Measurements from ENCODE around the gene SRRT.
A peak's percentile ranks its signal among the peaks of the same experiment; 100 is the strongest.
"Not testable (repeated sequence)": the region's sequence is repeated elsewhere in the genome, so short reads cannot be mapped to it uniquely, and the experiment has no call there.

SRRT gene

GRCh38 chr7:100854899-100855298 lies 20.0 kb upstream of the SRRT start:
- not testable (repeated sequence) for DNase-seq

DNA sequence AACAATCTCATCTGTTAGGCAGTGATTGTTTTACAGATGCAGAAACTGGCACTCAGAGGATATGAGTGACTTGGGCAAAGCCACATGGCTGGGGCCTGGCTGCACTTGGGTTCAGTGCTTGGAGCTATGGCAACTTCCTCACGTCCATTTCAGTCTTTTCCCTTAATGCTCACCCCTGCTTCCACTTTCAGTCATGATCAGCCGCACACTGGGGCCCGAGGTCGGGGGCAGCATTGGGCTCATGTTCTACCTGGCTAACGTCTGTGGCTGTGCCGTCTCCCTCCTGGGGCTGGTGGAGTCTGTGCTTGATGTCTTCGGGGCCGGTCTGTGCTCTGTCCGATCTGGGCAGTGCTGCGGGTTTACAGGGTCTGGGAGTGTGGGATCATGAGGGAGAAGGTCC lies 19.4 kb upstream of the SRRT start:
- DNase-seq, result no peak

GRCh38 chr7:100856871-100857282 lies 18.0 kb upstream of the SRRT start:
- DNase-seq, result no peak

DNA sequence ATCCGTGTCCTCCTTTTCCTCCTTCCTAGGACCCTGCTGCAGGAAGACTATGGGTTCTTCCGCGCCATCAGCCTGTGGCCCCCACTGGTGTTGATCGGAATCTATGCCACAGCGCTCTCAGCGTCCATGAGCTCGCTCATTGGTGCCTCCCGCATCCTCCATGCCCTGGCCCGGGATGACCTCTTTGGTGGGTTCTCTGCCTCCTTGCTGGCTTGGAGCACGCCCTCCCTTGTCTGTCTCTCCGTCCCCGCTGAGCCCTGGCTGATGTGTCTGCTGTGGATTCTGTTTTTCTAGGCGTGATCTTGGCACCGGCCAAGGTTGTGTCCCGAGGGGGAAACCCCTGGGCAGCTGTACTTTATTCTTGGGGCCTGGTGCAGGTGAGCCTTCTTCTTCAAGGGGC lies 15.0 kb upstream of the SRRT start:
- DNase-seq, result no peak

- DNase-seq, result no peak
Observed at GRCh38 chr7:100860702-100861615, 13.9 kb upstream of the SRRT start.

- no peak for DNase-seq
Observed at GRCh38 chr7:100861616-100861985, 13.3 kb upstream of the SRRT start.

DNA sequence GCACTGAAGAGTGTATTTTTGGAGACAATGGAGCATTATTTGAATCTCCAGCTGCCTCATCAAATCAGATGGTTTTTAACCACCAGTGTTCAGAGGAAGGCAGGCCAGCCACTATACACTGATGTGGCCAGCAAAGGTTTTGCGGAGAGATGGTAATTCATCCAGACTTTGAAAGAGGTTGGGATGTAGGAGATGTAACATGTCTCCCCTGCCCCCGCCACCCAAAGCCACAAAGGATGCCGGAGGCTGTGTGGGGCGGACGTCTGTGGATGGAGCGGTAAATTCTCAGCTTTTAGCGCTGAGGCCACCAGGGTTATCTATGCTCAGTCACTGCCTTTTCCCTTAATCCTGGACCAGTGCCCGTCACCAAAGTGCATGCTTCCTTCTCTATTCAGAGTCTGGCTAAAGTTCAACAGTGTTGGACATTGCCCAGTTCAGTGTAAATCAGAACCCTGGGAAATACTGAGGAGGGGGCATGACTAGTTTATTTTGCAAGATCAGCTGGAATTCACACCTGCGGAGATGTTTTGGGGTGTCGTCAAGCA lies 11.4 kb upstream of the SRRT start:
- peak; percentile 66 for DNase-seq

- DNase-seq, result no peak
Observed at GRCh38 chr7:100864263-100864845, 10.5 kb upstream of the SRRT start.

DNA sequence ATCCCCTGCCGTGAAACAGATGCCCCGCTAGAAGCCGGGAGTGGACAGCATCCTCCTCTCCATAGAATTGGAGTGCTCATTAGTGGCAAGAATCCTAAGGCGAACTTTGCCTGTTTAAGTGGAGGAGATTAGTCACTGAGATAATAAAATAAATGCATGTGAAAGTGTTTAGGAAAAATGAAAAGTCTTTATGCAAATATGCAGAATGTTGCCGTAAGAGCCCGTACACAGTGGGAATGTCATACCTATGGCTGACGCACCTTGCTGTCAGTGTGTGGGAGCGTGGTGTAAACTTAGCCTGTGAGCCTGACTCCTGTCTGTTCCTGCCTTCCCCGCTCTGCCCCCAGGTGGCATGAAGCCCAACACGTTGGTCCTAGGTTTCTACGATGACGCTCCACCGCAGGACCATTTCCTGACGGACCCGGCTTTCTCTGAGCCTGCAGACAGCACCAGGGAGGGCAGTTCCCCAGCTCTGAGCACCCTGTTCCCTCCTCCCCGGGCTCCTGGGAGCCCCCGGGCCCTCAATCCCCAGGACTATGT lies 9.5 kb upstream of the SRRT start:
- DNase-seq, result peak; percentile 60

DNA sequence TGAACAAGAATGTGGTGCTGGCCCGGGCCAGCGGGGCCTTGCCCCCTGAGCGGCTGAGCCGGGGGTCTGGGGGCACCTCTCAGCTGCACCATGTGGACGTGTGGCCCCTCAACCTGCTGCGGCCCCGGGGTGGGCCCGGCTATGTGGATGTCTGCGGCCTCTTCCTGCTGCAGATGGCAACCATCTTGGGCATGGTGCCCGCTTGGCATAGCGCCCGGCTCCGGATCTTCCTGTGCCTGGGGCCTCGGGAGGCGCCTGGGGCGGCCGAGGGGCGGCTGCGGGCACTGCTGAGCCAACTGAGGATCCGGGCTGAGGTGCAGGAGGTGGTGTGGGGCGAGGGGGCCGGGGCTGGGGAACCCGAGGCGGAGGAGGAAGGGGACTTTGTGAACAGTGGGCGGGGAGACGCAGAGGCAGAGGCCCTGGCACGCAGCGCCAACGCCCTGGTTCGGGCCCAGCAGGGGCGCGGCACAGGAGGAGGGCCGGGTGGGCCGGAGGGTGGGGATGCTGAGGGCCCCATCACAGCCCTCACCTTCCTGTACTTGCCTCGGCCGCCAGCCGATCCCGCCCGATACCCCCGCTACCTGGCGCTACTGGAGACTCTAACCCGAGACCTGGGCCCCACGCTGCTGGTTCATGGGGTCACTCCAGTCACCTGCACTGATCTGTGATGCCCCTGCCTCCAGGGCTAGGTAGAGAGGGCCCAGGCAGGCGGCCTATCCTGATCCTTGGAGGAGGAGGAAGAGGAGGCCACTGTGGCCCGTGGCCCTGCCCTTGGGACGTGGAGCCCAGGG lies 8.8 kb upstream of the SRRT start:
- DNase-seq, result peak; percentile 86

DNA sequence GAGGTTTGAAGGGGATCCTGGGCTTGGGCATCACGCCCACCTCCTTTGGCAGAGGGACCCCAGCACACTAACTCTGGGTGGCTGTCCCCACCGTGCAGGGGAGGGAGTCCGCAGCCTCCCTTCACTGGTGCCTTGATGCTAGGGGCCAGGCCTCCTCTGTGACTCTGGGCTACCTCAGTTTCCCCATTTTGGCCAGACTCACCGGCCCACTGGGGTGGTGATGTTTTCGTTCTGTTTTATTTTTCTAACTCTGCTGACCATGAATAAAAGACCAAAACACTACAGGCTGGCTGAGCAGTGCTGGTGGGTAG lies 8.2 kb upstream of the SRRT start:
- no peak for DNase-seq

GRCh38 chr7:100867040-100867775 lies 7.7 kb upstream of the SRRT start, which contains the start of gene TRIP6:
TSS of gene TRIP6 (plus strand) at chr7:100867387. CDS start at chr7:100867498, 111 bp downstream.
- peak; percentile 93 for DNase-seq

- no peak for DNase-seq
Observed at GRCh38 chr7:100867776-100868485, 7.0 kb upstream of the SRRT start.

DNA sequence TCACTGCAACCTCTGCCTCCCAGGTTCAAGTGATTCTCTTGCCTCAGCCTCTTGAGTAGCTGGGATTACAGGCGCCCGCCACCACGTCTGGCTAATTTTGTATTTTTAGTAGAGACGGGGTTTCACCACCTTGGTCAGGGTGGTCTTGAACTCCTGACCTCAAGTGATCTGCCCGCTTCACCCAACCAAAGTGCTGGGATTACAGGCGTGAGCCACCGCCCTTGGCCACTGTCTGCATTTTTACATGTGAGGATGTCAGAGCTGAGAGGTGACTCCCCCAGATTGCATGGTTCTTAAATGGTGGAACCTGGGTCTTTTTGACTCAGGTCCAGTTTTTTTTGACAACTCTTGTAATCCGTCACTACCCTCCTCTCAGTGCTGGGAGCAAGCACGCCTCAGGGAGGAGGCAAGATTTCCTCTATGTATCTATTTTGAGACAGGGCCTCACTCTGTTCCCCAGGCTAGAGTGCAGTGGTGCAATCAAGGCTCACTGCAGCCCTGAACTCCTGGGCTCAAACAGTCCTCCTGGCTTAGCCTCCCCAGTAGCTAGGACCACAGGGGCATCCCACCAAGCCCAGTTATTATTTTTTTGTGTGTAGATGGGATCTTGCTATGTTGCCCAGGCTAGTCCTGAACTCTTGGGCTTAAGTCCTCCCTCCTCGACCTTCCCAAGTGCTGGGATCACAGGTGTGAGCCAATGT lies 1.2 kb upstream of the SRRT start:
- DNase-seq, result no peak

GRCh38 chr7:100874300-100874576 lies 665 bp upstream of the SRRT start:
- no peak for DNase-seq

- DNase-seq, result peak; percentile 46
Observed at GRCh38 chr7:100875356-100875751, 451 bp downstream of the SRRT start.

DNA sequence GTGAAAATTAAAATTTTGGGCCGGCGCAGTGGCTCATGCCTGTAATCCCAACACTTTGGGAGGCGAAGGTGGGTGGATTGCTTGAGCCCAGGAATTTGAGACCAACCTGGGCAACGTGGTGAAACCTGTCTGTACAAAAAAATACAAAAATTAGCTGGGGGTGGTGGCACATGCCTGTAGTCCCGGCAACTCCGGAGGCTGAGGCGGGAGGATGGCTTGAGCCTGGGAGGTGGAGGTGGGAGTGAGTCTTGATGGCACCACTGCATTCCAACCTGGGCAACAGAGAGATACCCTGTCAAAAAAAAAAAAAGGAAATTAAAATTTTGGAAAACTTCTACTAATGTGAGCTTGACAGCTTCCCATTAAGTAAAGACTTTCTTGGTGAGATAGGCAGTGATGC lies 3.1 kb downstream of the SRRT start:
- DNase-seq, result no peak

GRCh38 chr7:100878685-100879084 lies 3.8 kb downstream of the SRRT start:
- no peak for DNase-seq

- DNase-seq, result no peak
Observed at GRCh38 chr7:100879685-100880261, 4.9 kb downstream of the SRRT start.

- DNase-seq, result no peak
Observed at GRCh38 chr7:100880645-100881044, 5.7 kb downstream of the SRRT start.

DNA sequence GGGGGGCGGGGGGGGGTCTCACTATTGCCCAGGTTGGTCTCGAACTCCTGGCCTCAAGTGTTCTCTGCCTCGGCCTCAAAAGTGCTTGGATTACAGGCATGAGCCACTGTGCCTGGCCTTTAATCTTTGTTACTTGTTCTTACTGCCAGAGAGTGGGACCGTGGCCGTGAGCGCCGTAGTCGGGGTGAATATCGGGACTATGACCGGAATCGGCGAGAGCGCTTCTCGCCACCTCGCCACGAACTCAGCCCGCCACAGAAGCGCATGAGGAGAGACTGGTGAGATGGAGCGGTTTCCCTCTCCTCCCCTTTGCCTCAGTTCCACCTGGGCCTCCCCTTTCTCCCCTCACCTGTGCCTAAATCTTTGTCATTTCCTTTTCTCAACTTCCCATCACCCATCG lies 6.2 kb downstream of the SRRT start:
- DNase-seq, result no peak

Data from hematopoietic multipotent progenitor cell treated with erythropoietin and hydrocortisone succinate and interleukin-3 and kit ligand, for 8 days (in vitro differentiated cells).